H1 (cell line): ENCODE measurements around the gene BCKDHB. TPM values are rescaled to one million over a fixed set of nuclear protein-coding genes. Genes with fewer than 3 reads are reported as not detected.

Source experiments
- CTCF ChIA-PET: fragments of 300-600 bp; sonication (Branson Sonifier 250); formaldehyde crosslinking; loops from one replicate; lab custom pipeline; 2021; ENCODE audit not compliant: partially characterized antibody; lab: Charles Lee
- POLR2A ChIA-PET: fragments of 300-600 bp; sonication (Branson Sonifier 250); formaldehyde crosslinking; loops from one replicate; lab custom pipeline; 2021; ENCODE audit warnings: inconsistent platforms; ENCODE audit not compliant: partially characterized antibody; lab: Charles Lee
- DNase-seq, 2 experiments: peaks; one replicate each; pipeline versions ENCODE4 v3.0.0 to v3.0.0-alpha.2; 2010 to 2022; ENCODE audit warnings: low spot score in 2 of 2, low read depth in 1 of 2, mixed read lengths in 1 of 2
- FAIRE-seq: peaks from 2 replicates; lab custom pipeline; 2011; peaks lifted over from hg19 to GRCh38; lab: Jason Lieb, UNC
- H2AFZ ChIP-seq: 2 replicates; pipeline ENCODE4 v1.8.1; 2012; ENCODE audit warnings: low read length, inconsistent platforms
- H2AK5ac ChIP-seq: 2 replicates; pipeline ENCODE4 v1.6.1; 2013; ENCODE audit warnings: low read depth, low read length
- H2BK120ac ChIP-seq: replicated peaks from 2 replicates; pipeline ENCODE3; 2013; ENCODE audit warnings: low read depth, low read length, inconsistent platforms
- H2BK12ac ChIP-seq: 2 replicates; pipeline ENCODE4 v1.6.1; 2013; ENCODE audit warnings: low read depth, low read length
- H2BK15ac ChIP-seq: 2 replicates; pipeline ENCODE4 v1.6.1; 2013; ENCODE audit warnings: low read length
- H2BK20ac ChIP-seq: 2 replicates; pipeline ENCODE4 v1.6.1; 2013; ENCODE audit warnings: low read length
- H2BK5ac ChIP-seq: 2 replicates; pipeline ENCODE4 v1.6.1; 2013; ENCODE audit warnings: low read depth, low read length
- H3K14ac ChIP-seq: 2 replicates; pipeline ENCODE4 v1.6.1; 2013; ENCODE audit warnings: inconsistent platforms; ENCODE audit not compliant: insufficient read length
- H3K18ac ChIP-seq: 2 replicates; pipeline ENCODE4 v1.6.1; 2013; ENCODE audit warnings: low read length; ENCODE audit errors: extremely low read depth
- H3K23ac ChIP-seq: 2 replicates; pipeline ENCODE4 v1.6.1; 2013; ENCODE audit warnings: inconsistent platforms; ENCODE audit not compliant: insufficient read length
- H3K23me2 ChIP-seq: 2 replicates; pipeline ENCODE4 v1.6.1; 2013; ENCODE audit warnings: low read depth, low read length
- H3K27ac ChIP-seq: 2 replicates; pipeline ENCODE4 v1.6.1; 2011; ENCODE audit warnings: low read depth, low read length, inconsistent platforms
- H3K27me3 ChIP-seq, 4 experiments: replicated peaks in 1 of 4; 1 replicate in 1 of 4; 2 replicates in 3 of 4; pipeline versions ENCODE4 v1.6.1 to v1.8.1; 2011 to 2013; ENCODE audit warnings: low read length in 3 of 4, mild to moderate bottlenecking in 3 of 4, inconsistent platforms in 2 of 4, mixed read lengths in 2 of 4, moderate library complexity in 1 of 4; ENCODE audit not compliant: control insufficient read depth in 3 of 4, insufficient read depth in 3 of 4; ENCODE audit errors: extremely low read depth in 1 of 4
- H3K36me3 ChIP-seq, 4 experiments: 2 replicates each; pipeline versions ENCODE4 v1.6.1 to v1.8.1; 2011 to 2013; ENCODE audit warnings: mild to moderate bottlenecking in 4 of 4, low read length in 3 of 4, moderate library complexity in 2 of 4, control low read depth in 1 of 4, inconsistent platforms in 1 of 4; ENCODE audit not compliant: insufficient read depth in 4 of 4, control insufficient read depth in 2 of 4
- H3K4ac ChIP-seq: replicated peaks from 2 replicates; pipeline ENCODE3; 2013; ENCODE audit warnings: low read length, low read depth, mixed read lengths, inconsistent platforms; ENCODE audit not compliant: insufficient read length
- H3K4me1 ChIP-seq, 4 experiments: replicated peaks in 1 of 4; 1 replicate in 1 of 4; 2 replicates in 3 of 4; pipeline versions ENCODE4 v1.6.1 to v1.8.1; 2011 to 2013; ENCODE audit warnings: low read length in 3 of 4, inconsistent platforms in 2 of 4, mixed read lengths in 1 of 4; ENCODE audit not compliant: insufficient read depth in 4 of 4, control insufficient read depth in 3 of 4
- H3K4me2 ChIP-seq, 2 experiments: 2 replicates each; pipeline versions ENCODE4 v1.6.1 to v1.8.1; 2011 to 2013; ENCODE audit warnings: low read depth in 2 of 2, low read length in 2 of 2, control low read depth in 1 of 2, inconsistent platforms in 1 of 2, mild to moderate bottlenecking in 1 of 2; ENCODE audit not compliant: insufficient read depth in 1 of 2
- H3K4me3 ChIP-seq, 4 experiments: fragments of 200-600, 300-600 bp in 1 of 4; sonication (generic), shearing (Covaris generic), sonication (Bioruptor Twin) in 1 of 4; 2 replicates each; pipeline versions ENCODE4 v1.5.1 to v1.8.1; 2011 to 2016; ENCODE audit warnings: low read length in 4 of 4, low read depth in 3 of 4, control low read depth in 2 of 4, inconsistent platforms in 2 of 4, mild to moderate bottlenecking in 2 of 4, mixed read lengths in 1 of 4, moderate library complexity in 1 of 4; ENCODE audit not compliant: insufficient read depth in 2 of 4; ENCODE audit errors: extremely low read depth in 1 of 4
- H3K56ac ChIP-seq: replicated peaks from 2 replicates; pipeline ENCODE3; 2013; ENCODE audit warnings: low read depth, mild to moderate bottlenecking, mixed read lengths, low read length, inconsistent platforms; ENCODE audit not compliant: insufficient read length
- H3K79me1 ChIP-seq: 2 replicates; pipeline ENCODE4 v1.6.1; 2013; ENCODE audit warnings: low read depth, low read length, control low read depth
- H3K79me2 ChIP-seq, 2 experiments: 2 replicates each; pipeline versions ENCODE4 v1.6.1 to v1.8.1; 2012 to 2013; ENCODE audit warnings: low read length in 2 of 2, mild to moderate bottlenecking in 2 of 2, inconsistent platforms in 1 of 2; ENCODE audit not compliant: insufficient read depth in 2 of 2, control insufficient read depth in 1 of 2
- H3K9ac ChIP-seq, 4 experiments: replicated peaks in 1 of 4; 1 replicate in 1 of 4; 2 replicates in 3 of 4; pipeline versions ENCODE4 v1.6.1 to v1.8.1; 2011 to 2013; ENCODE audit warnings: low read depth in 3 of 4, low read length in 3 of 4, control low read depth in 2 of 4, mild to moderate bottlenecking in 2 of 4, moderate library complexity in 2 of 4, inconsistent platforms in 1 of 4; ENCODE audit errors: extremely low read depth in 1 of 4
- H3K9me3 ChIP-seq, 2 experiments: 2 replicates each; pipeline versions ENCODE4 v1.6.1 to v1.8.1; 2012 to 2013; ENCODE audit warnings: mild to moderate bottlenecking in 2 of 2, moderate library complexity in 2 of 2, control low read depth in 1 of 2, inconsistent platforms in 1 of 2, low read depth in 1 of 2, low read length in 1 of 2, mixed read lengths in 1 of 2; ENCODE audit not compliant: insufficient read depth in 2 of 2
- H4K20me1 ChIP-seq, 2 experiments: replicated peaks in 1 of 2; 2 replicates each; pipeline versions ENCODE3 to v1.8.1; 2011 to 2013; ENCODE audit warnings: inconsistent platforms in 2 of 2, low read length in 2 of 2, mild to moderate bottlenecking in 1 of 2; ENCODE audit not compliant: insufficient read depth in 2 of 2, control insufficient read depth in 1 of 2
- H4K5ac ChIP-seq: 2 replicates; pipeline ENCODE4 v1.6.1; 2013; ENCODE audit warnings: low read length, low read depth, mixed read lengths, inconsistent platforms; ENCODE audit not compliant: insufficient read length
- H4K8ac ChIP-seq: 2 replicates; pipeline ENCODE4 v1.8.0; 2013; ENCODE audit warnings: mild to moderate bottlenecking, moderate library complexity, low read length, inconsistent platforms; ENCODE audit not compliant: insufficient read depth; ENCODE audit errors: extremely low read depth
- H4K91ac ChIP-seq: replicated peaks from 2 replicates; pipeline ENCODE3; 2013; ENCODE audit warnings: low read length, mixed read lengths, inconsistent platforms; ENCODE audit not compliant: insufficient read length
- ASH2L ChIP-seq: fragments of 200-600, 300-600 bp; sonication (generic); IDR thresholded peaks from one replicate; pipeline ENCODE4 v1.7.1; 2017; ENCODE audit warnings: low read length
- ATF3 ChIP-seq: IDR thresholded peaks from 2 replicates; pipeline ENCODE4 v1.6.1; 2011; ENCODE audit warnings: low read depth, mild to moderate bottlenecking, low read length; ENCODE audit not compliant: insufficient read depth
- CBX5 ChIP-seq: fragments of 300-800, 300-1000 bp; sonication (generic); IDR thresholded peaks from 2 replicates; pipeline ENCODE4 v1.7.1; 2016; ENCODE audit warnings: antibody characterized with exemption, low read length, low read depth
- CHD2 ChIP-seq: IDR thresholded peaks from 2 replicates; pipeline ENCODE4 v1.6.1; 2012; ENCODE audit warnings: low read length, improper control_type of control experiment
- EGR1 ChIP-seq: IDR thresholded peaks from 2 replicates; pipeline ENCODE4 v1.6.1; 2011; ENCODE audit warnings: low read depth, low read length, borderline replicate concordance
- GTF2F1 ChIP-seq: IDR thresholded peaks from 2 replicates; pipeline ENCODE4 v1.6.1; 2012; ENCODE audit warnings: low read depth, low read length, improper control_type of control experiment, borderline replicate concordance
- JUND ChIP-seq: IDR thresholded peaks from 2 replicates; pipeline ENCODE4 v1.6.1; 2011; ENCODE audit warnings: mild to moderate bottlenecking, improper control_type of control experiment, low read length
- RFX5 ChIP-seq: IDR thresholded peaks from 2 replicates; pipeline ENCODE4 v1.6.1; 2011; ENCODE audit warnings: low read depth, low read length, improper control_type of control experiment, borderline replicate concordance
- RNF2 ChIP-seq: fragments of 200-900, 300-1000 bp; sonication (generic); IDR thresholded peaks from 2 replicates; pipeline ENCODE4 v1.7.1; 2016; ENCODE audit warnings: borderline replicate concordance, low read depth, mild to moderate bottlenecking, antibody characterized with exemption, low read length; ENCODE audit not compliant: poor library complexity, severe bottlenecking; ENCODE audit errors: missing control alignments
- SAP30 ChIP-seq: fragments of 300-600 bp; sonication (generic); IDR thresholded peaks from 2 replicates; pipeline ENCODE4 v1.7.1; 2012; ENCODE audit warnings: low read length, moderate library complexity, mild to moderate bottlenecking, inconsistent platforms; ENCODE audit not compliant: insufficient read depth, insufficient replicate concordance
- SIX5 ChIP-seq: IDR thresholded peaks from 2 replicates; pipeline ENCODE4 v1.6.1; 2011; ENCODE audit warnings: mild to moderate bottlenecking, low read depth, low read length
- ZNF274 ChIP-seq: IDR thresholded peaks from 2 replicates; pipeline ENCODE4 v1.7.0; 2012; ENCODE audit warnings: low read length, borderline replicate concordance; ENCODE audit errors: extremely low read depth
- WGBS, 2 experiments: shearing (Covaris generic) in 1 of 2; methylation state at CpG; one replicate each; pipeline versions ENCODE4 v1.1.6 to v1.1.7; 2013 to 2015; ENCODE audit warnings: low lambda C conversion rate in 2 of 2, mixed read lengths in 2 of 2, inconsistent platforms in 1 of 2, low coverage in 1 of 2, missing lambda C conversion rate in 1 of 2; ENCODE audit not compliant: insufficient replicate concordance in 2 of 2, insufficient coverage in 1 of 2, insufficient read length in 1 of 2; ENCODE audit errors: extremely low coverage in 1 of 2, missing lambda C conversion rate in 1 of 2; 5-methylcytosine and 5-hydroxymethylcytosine counted together
- polyA plus RNA-seq, 7 experiments: library from polyadenylated mRNA; depleted of rRNA in 3 of 7; stranded (reverse) in 5 of 7; unstranded in 2 of 7; fragments of >200 nt in 5 of 7; fragments of 200-250 nt in 2 of 7; gene quantifications; 1 replicate in 5 of 7; 2 replicates in 1 of 7; 4 replicates in 1 of 7; pipeline versions ENCODE4 v1.2.1 to v1.2.3, GENCODE V29; 2011 to 2013; ENCODE audit warnings: missing spikeins in 2 of 7, mixed read lengths in 2 of 7
- total RNA-seq: library from RNA; stranded (reverse); fragmentation: NEBNext Ultra II Directional; extraction: Animal tissue kit (Norgen Biotek cat#: 25700); gene quantifications from 2 replicates; pipeline ENCODE4 v1.2.1, GENCODE V29; 2021

The BCKDHB gene
- total and polyA plus RNA-seq, 2 of the 8 experiments (the other 6 are each of a cell fraction or from before 2014, with no cell fraction given), result 22.1 to 30.8 TPM

DNA sequence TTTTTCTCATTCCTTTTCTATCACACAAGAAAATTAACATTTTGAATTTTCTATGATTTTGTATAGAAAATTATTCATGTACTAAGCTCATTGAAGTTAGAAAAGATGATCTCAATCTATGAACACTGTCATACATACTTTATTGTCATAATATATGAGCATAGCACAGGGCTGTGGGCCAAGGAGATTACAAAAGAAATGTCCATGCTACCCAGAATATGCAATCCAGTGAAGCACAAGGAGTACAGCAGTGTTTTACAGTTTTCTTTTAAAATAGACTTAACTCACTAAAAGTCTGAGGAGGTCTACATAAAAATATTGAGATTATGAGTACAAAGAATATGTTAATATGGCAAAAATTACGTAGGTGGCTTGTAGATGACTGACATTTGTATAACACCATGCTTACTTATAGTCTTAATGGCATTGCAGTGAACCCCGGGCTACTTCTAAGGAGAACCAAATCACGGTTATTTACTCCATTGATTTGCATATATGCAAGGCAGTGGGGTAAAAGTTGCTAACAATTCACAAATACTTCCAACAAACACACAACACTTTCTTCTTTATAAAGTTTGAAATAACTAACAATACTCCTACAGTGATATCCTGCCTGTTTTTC, 257.1 kb downstream of the BCKDHB start:
- CTCF ChIA-PET, result no interaction called here
- H2BK12ac ChIP-seq, result no peak overlapping the region
- no peak for DNase-seq
- TF ChIP-seq JUND (no peak), ASH2L (no peak), RFX5 (no peak), GTF2F1 (no peak), SAP30 (no peak), ZNF274 (no peak), CHD2 (no peak), RNF2 (no peak), SIX5 (no peak), ATF3 (no peak), CBX5 (no peak), EGR1 (no peak)

More for the DNA sequence above, 257.1 kb downstream of the BCKDHB start:
- no peak overlapping the region for H2BK15ac ChIP-seq
- no peak overlapping the region for H3K14ac ChIP-seq
- H2AFZ ChIP-seq, result no peak overlapping the region
- no peak overlapping the region for H3K9ac ChIP-seq
- H2BK120ac ChIP-seq, result no peak overlapping the region
- H3K56ac ChIP-seq, result no peak overlapping the region
- no peak overlapping the region for H4K8ac ChIP-seq
- H2BK5ac ChIP-seq, result no peak overlapping the region
- no peak overlapping the region for H3K4me2 ChIP-seq
- no peak overlapping the region for H4K91ac ChIP-seq
- no peak overlapping the region for H3K4me3 ChIP-seq
- H3K27me3 ChIP-seq, result no peaks in the 10 kb centered on the region
- H3K36me3 ChIP-seq, result no peaks in the 10 kb centered on the region
- WGBS, 2 experiments, result 81% methylated on average over 3 of the region's 3 CpGs; no CpG with 5 or more reads in 1 of the 2 experiments
- H3K79me2 ChIP-seq, result no peaks in the 10 kb centered on the region
- H2AK5ac ChIP-seq, result no peak overlapping the region
- 0 out of 7 replicates have a peak, but pooled peaks cover 0 to 3% (median 0%) of the 10 kb centered on the region in 4 experiments for H3K4me1 ChIP-seq
- no peaks in the 10 kb centered on the region for H4K20me1 ChIP-seq
- H4K5ac ChIP-seq, result no peak overlapping the region
- H3K9me3 ChIP-seq, result no peaks in the 10 kb centered on the region
- H3K27ac ChIP-seq, result no peak overlapping the region
- no peak overlapping the region for H3K18ac ChIP-seq
- POLR2A ChIA-PET, result no interaction called here
- H2BK20ac ChIP-seq, result no peak overlapping the region
- no peak for FAIRE-seq
- no peaks in the 10 kb centered on the region for H3K79me1 ChIP-seq
- H3K4ac ChIP-seq, result no peak overlapping the region
- no peak overlapping the region for H3K23ac ChIP-seq
- 0 out of 2 replicates have a peak, but pooled peaks cover 3% of the 10 kb centered on the region for H3K23me2 ChIP-seq
